CD4-positive, alpha-beta T cell treated with Interleukin-17A for 1 hour (primary cell): ENCODE measurements around the gene TTLL8.
"Not testable (repeated sequence)": the region's sequence is repeated elsewhere in the genome, so short reads cannot be mapped to it uniquely, and the experiment has no call there.

Source experiments
- DNase-seq: peaks from one replicate; pipeline ENCODE4 v3.0.0-alpha.2; 2020

TTLL8 gene

GRCh38 chr22:49999063-49999945 lies 58.8 kb downstream of the TTLL8 start:
- no peak for DNase-seq

- no peak for DNase-seq
These were observed 59.4 kb downstream of the TTLL8 start for GRCh38 chr22:49998718-49999062.

- DNase-seq: no peak
These were observed 60.0 kb downstream of the TTLL8 start for GRCh38 chr22:49997932-49998717.

- DNase-seq: no peak
These were observed 60.9 kb downstream of the TTLL8 start for GRCh38 chr22:49997251-49997599.

- no peak for DNase-seq
These were observed 61.4 kb downstream of the TTLL8 start for GRCh38 chr22:49996518-49997250.

GRCh38 chr22:49996119-49996517 lies 62.0 kb downstream of the TTLL8 start:
- no peak for DNase-seq

GRCh38 chr22:49995361-49996118 lies 62.6 kb downstream of the TTLL8 start:
- DNase-seq: no peak

GRCh38 chr22:49995041-49995360 lies 63.1 kb downstream of the TTLL8 start:
- no peak for DNase-seq

- no peak for DNase-seq
These were observed 63.6 kb downstream of the TTLL8 start for GRCh38 chr22:49994361-49995040.

GRCh38 chr22:49993649-49994360 lies 64.3 kb downstream of the TTLL8 start:
- no peak for DNase-seq

- DNase-seq: peak; percentile 73
These were observed 65.0 kb downstream of the TTLL8 start for GRCh38 chr22:49992921-49993648.

- DNase-seq: no peak
These were observed 66.1 kb downstream of the TTLL8 start for GRCh38 chr22:49991907-49992533.

- DNase-seq: no peak
These were observed 66.9 kb downstream of the TTLL8 start for GRCh38 chr22:49991167-49991566.

GRCh38 chr22:49989826-49990225 lies 68.3 kb downstream of the TTLL8 start:
- DNase-seq: not testable (repeated sequence)

GRCh38 chr22:49986325-49986724 lies 71.8 kb downstream of the TTLL8 start:
- DNase-seq: no peak

GRCh38 chr22:49983148-49984042 lies 74.7 kb downstream of the TTLL8 start:
- peak; percentile 59 for DNase-seq

- not testable (repeated sequence) for DNase-seq
These were observed 76.3 kb downstream of the TTLL8 start for GRCh38 chr22:49981799-49982198.

GRCh38 chr22:49979587-49980264 lies 78.4 kb downstream of the TTLL8 start:
- peak; percentile 51 for DNase-seq

GRCh38 chr22:49977578-49977977 lies 80.5 kb downstream of the TTLL8 start:
- DNase-seq: no peak
